Measurements from ENCODE around the gene MLX. TPM values are rescaled to one million over a fixed set of nuclear protein-coding genes. Genes with fewer than 3 reads are reported as not detected.
"Not testable (repeated sequence)": the region's sequence is repeated elsewhere in the genome, so short reads cannot be mapped to it uniquely, and the experiment has no call there.

The MLX gene
- total RNA-seq, 4 donors from 2014 or later: 24.4 to 33.9 (median 26.0) TPM

DNA sequence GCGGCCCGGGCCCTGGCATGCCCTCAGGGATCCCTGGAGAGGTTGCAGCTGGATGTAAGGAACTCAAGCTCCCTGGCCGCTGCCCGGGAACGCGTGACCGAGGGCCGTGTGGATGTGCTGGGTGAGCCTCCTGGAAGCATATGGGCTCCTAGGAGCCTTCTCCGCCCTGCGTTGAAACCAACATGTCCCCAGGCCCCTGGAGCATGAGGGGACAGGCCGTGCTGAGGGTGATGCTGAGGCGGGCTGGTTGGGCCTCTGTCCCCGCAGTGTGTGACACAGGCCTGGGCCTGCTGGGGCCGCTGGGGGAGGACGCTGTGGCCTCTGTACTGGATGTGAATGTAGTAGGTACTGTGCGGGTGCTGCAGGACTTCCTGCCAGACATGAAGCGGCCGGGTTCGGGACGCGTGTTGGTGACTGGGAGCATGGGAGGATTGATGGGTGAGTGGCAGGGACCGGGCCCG, 19.9 kb upstream of the MLX start:
- no peak for ATAC-seq
- no peaks in the 10 kb centered on the region for H3K27me3 ChIP-seq
- no peaks in the 10 kb centered on the region for H3K9me3 ChIP-seq
- peaks cover 0 to 13% (median 8%) of the 10 kb centered on the region in 3 donors for H3K4me1 ChIP-seq
- no peak for TF ChIP-seq EP300 (IDR thresholded peaks at IDR 0.05)
- TF ChIP-seq POLR2AphosphoS5 (IDR thresholded peaks at IDR 0.05): no peak
- TF ChIP-seq POLR2A (IDR thresholded peaks at IDR 0.05): no peak
- TF ChIP-seq, protein P1, sequence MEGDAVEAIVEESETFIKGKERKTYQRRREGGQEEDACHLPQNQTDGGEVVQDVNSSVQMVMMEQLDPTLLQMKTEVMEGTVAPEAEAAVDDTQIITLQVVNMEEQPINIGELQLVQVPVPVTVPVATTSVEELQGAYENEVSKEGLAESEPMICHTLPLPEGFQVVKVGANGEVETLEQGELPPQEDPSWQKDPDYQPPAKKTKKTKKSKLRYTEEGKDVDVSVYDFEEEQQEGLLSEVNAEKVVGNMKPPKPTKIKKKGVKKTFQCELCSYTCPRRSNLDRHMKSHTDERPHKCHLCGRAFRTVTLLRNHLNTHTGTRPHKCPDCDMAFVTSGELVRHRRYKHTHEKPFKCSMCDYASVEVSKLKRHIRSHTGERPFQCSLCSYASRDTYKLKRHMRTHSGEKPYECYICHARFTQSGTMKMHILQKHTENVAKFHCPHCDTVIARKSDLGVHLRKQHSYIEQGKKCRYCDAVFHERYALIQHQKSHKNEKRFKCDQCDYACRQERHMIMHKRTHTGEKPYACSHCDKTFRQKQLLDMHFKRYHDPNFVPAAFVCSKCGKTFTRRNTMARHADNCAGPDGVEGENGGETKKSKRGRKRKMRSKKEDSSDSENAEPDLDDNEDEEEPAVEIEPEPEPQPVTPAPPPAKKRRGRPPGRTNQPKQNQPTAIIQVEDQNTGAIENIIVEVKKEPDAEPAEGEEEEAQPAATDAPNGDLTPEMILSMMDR (IDR thresholded peaks at IDR 0.05): no peak
- 50% methylated on average over 7 of the region's 23 CpGs; no CpG with 5 or more reads in 1 of the 2 donors for WGBS, 2 donors (ENCODE audit: low coverage in 1 of 2)
- no peak overlapping the region for H3K27ac ChIP-seq
- peaks cover 0 to 37% of the 10 kb centered on the region in 2 donors for H3K36me3 ChIP-seq
- H3K4me3 ChIP-seq: no peak overlapping the region

DNA sequence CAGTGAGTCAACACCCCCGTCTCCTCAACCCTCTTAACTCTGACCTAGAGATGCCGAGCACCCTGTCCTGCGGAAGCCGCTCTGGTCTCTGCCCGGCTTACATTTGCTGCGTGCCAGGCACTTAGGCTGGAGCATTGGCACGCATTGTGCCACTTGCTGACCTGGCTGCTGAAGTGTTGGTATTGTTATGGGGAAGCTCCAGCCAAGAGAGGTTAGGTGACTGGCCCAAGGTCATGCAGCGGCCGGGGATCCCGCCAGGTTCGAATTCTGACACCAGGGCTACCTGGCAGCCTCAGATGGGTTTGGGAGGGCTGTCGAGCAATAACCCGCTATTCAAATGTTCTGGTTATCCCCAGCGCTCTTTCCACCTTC, 19.2 kb upstream of the MLX start:
- no peak overlapping the region for H3K4me3 ChIP-seq

DNA sequence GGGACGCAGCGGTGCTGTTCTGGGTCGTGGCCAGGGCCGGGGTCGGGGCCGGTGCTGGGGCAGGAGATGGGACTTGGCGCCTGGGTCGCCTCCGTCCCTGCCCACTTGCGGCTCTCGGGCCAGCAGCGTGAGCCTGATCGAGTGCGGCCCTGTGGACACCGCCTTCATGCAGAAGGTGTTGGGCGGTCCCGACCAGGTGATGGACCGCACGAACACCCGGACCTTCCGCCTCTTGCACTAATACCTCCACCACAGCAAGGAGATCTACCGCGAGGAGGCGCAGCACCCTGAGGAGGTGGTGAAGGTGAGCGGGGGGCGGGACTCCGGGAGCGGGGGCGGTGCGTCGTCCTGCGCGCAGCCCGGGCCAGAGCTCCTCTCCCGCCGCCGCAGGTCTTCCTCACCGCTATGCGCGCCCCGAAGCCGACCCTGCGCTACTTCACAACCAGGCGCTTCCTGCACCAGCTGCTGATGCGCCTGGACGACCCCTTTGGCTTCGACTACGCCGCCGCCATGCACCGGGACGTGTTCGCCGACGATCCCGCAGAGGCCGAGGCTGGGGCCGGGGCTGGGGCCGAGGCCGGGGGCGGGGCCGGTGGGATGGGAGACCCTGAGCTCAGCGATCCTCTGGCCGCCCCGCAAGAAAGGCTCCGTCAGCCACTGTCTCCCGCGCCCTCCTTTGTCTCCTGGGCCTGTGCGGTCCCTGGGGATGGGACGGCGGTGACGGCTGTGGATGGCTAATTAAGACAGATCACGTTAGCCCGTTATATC, 18.6 kb upstream of the MLX start:
- Histone ChIP-seq H3K27ac (no peak overlapping the region), H3K4me3 (peak overlapping the region in 1 of 2 donors; percentile 39), H3K27me3 (no peaks in the 10 kb centered on the region), H3K9me3 (no peaks in the 10 kb centered on the region), H3K36me3 (peaks cover 0 to 34% of the 10 kb centered on the region in 2 donors), H3K4me1 (peaks cover 0 to 24% (median 8%) of the 10 kb centered on the region in 3 donors)
- ATAC-seq: peak; percentile 54
- TF ChIP-seq POLR2AphosphoS5 (IDR thresholded peaks at IDR 0.05): no peak
- TF ChIP-seq, protein P1 (IDR thresholded peaks at IDR 0.05): peak in 2 of 4 experiments; percentile 25 to 50
- no CpG with 5 or more reads among the region's 74 CpGs for WGBS, 2 donors (ENCODE audit: low coverage in 1 of 2)

More for the DNA sequence above, 19.2 kb upstream of the MLX start:
- Histone ChIP-seq H3K27me3 (no peaks in the 10 kb centered on the region), H3K27ac (no peak overlapping the region), H3K9me3 (no peaks in the 10 kb centered on the region), H3K4me1 (peaks cover 0 to 19% (median 8%) of the 10 kb centered on the region in 3 donors), H3K36me3 (peaks cover 0 to 34% of the 10 kb centered on the region in 2 donors)
- TF ChIP-seq POLR2AphosphoS5 (IDR thresholded peaks at IDR 0.05) (no peak), EP300 (IDR thresholded peaks at IDR 0.05) (no peak), POLR2A (IDR thresholded peaks at IDR 0.05) (no peak)
- TF ChIP-seq, protein P1 (IDR thresholded peaks at IDR 0.05): no peak
- no CpG with 5 or more reads among the region's 14 CpGs for WGBS, 2 donors (ENCODE audit: low coverage in 1 of 2)
- no peak for ATAC-seq

DNA sequence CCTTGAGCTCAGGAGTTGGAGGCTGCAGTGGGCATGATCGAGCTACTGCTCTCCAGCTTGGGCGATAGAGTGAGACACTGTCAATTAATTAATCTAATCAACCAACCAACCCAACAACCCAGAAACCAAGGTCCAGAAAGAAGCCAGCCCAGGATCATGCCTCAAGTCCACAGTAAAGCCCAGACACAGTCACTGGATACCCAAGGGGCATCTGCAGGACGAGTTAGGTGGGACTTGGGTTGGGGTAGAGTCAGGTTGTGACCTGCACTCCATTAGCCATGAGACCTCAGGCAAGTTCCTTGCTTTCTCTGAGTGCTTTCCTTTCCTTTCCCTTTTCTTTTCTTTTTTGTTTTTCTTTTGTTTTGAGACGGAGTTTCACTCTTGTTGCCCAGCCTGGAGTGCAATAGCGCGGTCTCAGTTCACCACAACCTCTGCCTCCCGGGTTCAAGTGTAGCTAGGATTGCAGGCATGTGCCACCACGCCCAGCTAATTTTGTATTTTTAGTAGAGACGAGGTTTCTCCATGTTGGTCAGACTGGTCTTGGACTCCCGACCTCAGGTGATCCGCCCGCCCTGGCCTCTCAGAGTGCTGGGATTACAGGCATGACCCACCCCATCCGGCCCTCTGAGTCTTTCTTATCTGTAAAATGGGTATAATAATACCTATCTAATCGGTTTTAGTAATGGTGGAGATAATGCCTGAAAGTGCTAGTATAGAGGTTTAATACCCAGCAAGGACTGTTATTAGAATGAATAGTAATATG, 17.7 kb upstream of the MLX start:
- ATAC-seq: no peak
- Histone ChIP-seq H3K9me3 (no peaks in the 10 kb centered on the region), H3K4me3 (no peak overlapping the region), H3K27ac (no peak overlapping the region), H3K4me1 (peaks cover 0 to 34% (median 16%) of the 10 kb centered on the region in 3 donors), H3K27me3 (no peaks in the 10 kb centered on the region), H3K36me3 (peaks cover 0 to 28% of the 10 kb centered on the region in 2 donors)
- TF ChIP-seq, protein P1 (IDR thresholded peaks at IDR 0.05): no peak
- no peak for TF ChIP-seq EP300 (IDR thresholded peaks at IDR 0.05)
- no peak for TF ChIP-seq POLR2A (IDR thresholded peaks at IDR 0.05)
- no peak for TF ChIP-seq POLR2AphosphoS5 (IDR thresholded peaks at IDR 0.05)
- WGBS, 2 donors (ENCODE audit: low coverage in 1 of 2): 80 to 83% methylated on average over 5 to 13 of the region's 14 CpGs

DNA sequence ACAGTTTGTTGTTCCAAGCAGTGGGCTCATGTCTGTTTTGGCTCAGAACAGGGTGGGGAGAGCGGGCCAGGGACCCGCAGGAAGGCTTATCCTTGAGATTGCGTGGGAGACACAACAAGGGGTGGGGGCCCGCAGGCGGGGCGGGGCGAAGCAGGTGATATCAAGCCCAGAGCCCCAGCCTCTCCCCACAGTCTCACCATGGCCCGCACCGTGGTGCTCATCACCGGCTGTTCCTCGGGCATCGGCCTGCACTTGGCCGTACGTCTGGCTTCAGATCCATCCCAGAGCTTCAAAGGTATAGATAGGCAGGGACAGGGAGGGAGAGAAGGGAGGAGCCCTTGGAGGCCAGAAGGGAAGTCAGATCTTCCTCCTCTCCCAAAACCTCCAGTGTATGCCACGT, 14.2 kb upstream of the MLX start, which contains the start of gene HSD17B1:
Gene HSD17B1, plus strand, starts transcription at position 188 of the 400 bp plus-strand sequence. Its CDS starts 11 bp downstream, at position 199.
- Histone ChIP-seq H3K4me1 (peaks cover 0 to 51% (median 21%) of the 10 kb centered on the region in 3 donors), H3K36me3 (peaks cover 0 to 17% of the 10 kb centered on the region in 2 donors), H3K4me3 (peak within 1 kb of the TSS in 1 of 2 donors; percentile 85), H3K27ac (peak within 1 kb of the TSS in 3 of 4 donors; percentile 88 to 92 (median 90))
- ATAC-seq, H3K9me3 ChIP-seq, H3K27me3 ChIP-seq: not testable (repeated sequence)
- no CpG with 5 or more reads among the region's 15 CpGs for WGBS, 2 donors (ENCODE audit: low coverage in 1 of 2)
